Fibroblast of upper back skin (primary cell): ENCODE results near the gene MEG3.
"Not testable (repeated sequence)": the region's sequence is repeated elsewhere in the genome, so short reads cannot be mapped to it uniquely, and the experiment has no call there.

ENCODE experiments used
- DNase-seq: peaks from one replicate; pipeline ENCODE4 v3.0.0-alpha.2; 2013

MEG3 gene

GRCh38 chr14:100789460-100790417, 36.2 kb upstream of the MEG3 start:
- no peak for DNase-seq

GRCh38 chr14:100790502-100791347, 35.2 kb upstream of the MEG3 start:
- DNase-seq = peak; percentile 64

GRCh38 chr14:100791348-100791735, 34.6 kb upstream of the MEG3 start:
- DNase-seq = no peak

- no peak for DNase-seq
Measured at GRCh38 chr14:100791995-100792394, 33.9 kb upstream of the MEG3 start.

- peak; percentile 8 for DNase-seq
Measured at GRCh38 chr14:100796946-100797345, 29.0 kb upstream of the MEG3 start.

- no peak for DNase-seq
Measured at GRCh38 chr14:100800041-100800440, 25.9 kb upstream of the MEG3 start.

GRCh38 chr14:100801433-100801832, 24.5 kb upstream of the MEG3 start:
- not testable (repeated sequence) for DNase-seq

GRCh38 chr14:100802179-100802578, 23.7 kb upstream of the MEG3 start:
- no peak for DNase-seq

GRCh38 chr14:100802766-100803165, 23.2 kb upstream of the MEG3 start:
- DNase-seq = no peak

- DNase-seq = no peak
Measured at GRCh38 chr14:100803226-100803625, 22.7 kb upstream of the MEG3 start.

- DNase-seq = no peak
Measured at GRCh38 chr14:100803676-100804075, 22.2 kb upstream of the MEG3 start.

GRCh38 chr14:100804138-100804537, 21.8 kb upstream of the MEG3 start:
- DNase-seq = no peak

- no peak for DNase-seq
Measured at GRCh38 chr14:100804558-100805309, 21.2 kb upstream of the MEG3 start.

GRCh38 chr14:100806386-100806785, 19.5 kb upstream of the MEG3 start:
- DNase-seq = no peak

- no peak for DNase-seq
Measured at GRCh38 chr14:100807496-100807895, 18.4 kb upstream of the MEG3 start.

- DNase-seq = no peak
Measured at GRCh38 chr14:100807979-100808734, 17.8 kb upstream of the MEG3 start.

- DNase-seq = no peak
Measured at GRCh38 chr14:100810435-100810834, 15.5 kb upstream of the MEG3 start.

- DNase-seq = peak; percentile 68
Measured at GRCh38 chr14:100810861-100811461, 15.0 kb upstream of the MEG3 start.

- no peak for DNase-seq
Measured at GRCh38 chr14:100813291-100813690, 12.6 kb upstream of the MEG3 start.

- DNase-seq = peak; percentile 78
Measured at GRCh38 chr14:100815478-100816285, 10.2 kb upstream of the MEG3 start.
